ENCODE measurements around the gene SAMD10. TPM values are rescaled to one million over a fixed set of nuclear protein-coding genes. Genes with fewer than 3 reads are reported as not detected.

Gene SAMD10
- total and polyA plus RNA-seq, 8 donors = 1.3 to 7.3 (median 3.6) TPM

- ATAC-seq (no peak), FAIRE-seq (no peak), DNase-seq (no peak)
- Histone ChIP-seq H3K9me3 (no peaks in the 10 kb centered on the region), H3K36me3 (peaks cover 0 to 64% (median 28%) of the 10 kb centered on the region in 3 donors), H3K27me3 (no peaks in the 10 kb centered on the region), H3K4me3 (no peak overlapping the region), H3K27ac (no peak overlapping the region), H3K4me1 (no peaks in the 10 kb centered on the region)
- intact Hi-C loops (cut with DNase I) = no loop called here
- 91 to 95% methylated on average over 12 of the region's 12 CpGs for WGBS, 2 donors
- TF ChIP-seq CTCF (IDR thresholded peaks at IDR 0.05) = no peak
These were observed 21.5 kb upstream of the SAMD10 start for GRCh38 chr20:64000906-64001305.

- ATAC-seq (no peak), FAIRE-seq (no peak), DNase-seq (no peak)
- 87 to 88% methylated on average over 14 of the region's 14 CpGs for WGBS, 2 donors
- Histone ChIP-seq H3K4me3 (no peak overlapping the region), H3K36me3 (peaks cover 5 to 32% (median 19%) of the 10 kb centered on the region in 3 donors), H3K9me3 (no peaks in the 10 kb centered on the region), H3K27me3 (no peaks in the 10 kb centered on the region), H3K27ac (no peak overlapping the region), H3K4me1 (peaks cover 11 to 20% (median 11%) of the 10 kb centered on the region in 3 donors)
- TF ChIP-seq CTCF (IDR thresholded peaks at IDR 0.05) = no peak
- intact Hi-C loops (cut with DNase I) = no loop called here
These were observed 3.5 kb upstream of the SAMD10 start for GRCh38 chr20:63982937-63983336.

GRCh38 chr20:63980806-63981728 lies 1.6 kb upstream of the SAMD10 start, which contains the start of gene PRPF6:
TSS of gene PRPF6 (plus strand) at chr20:63981132. CDS start at chr20:63981246, 114 bp downstream.
- DNase-seq = peak; percentile 94 to 99 (median 96)
- Histone ChIP-seq H3K4me3 (peak within 1 kb of the TSS; percentile 85 to 96 (median 90)), H3K9me3 (no peaks in the 10 kb centered on the region), H3K27ac (peak within 1 kb of the TSS; percentile 76 to 83 (median 80)), H3K27me3 (no peaks in the 10 kb centered on the region), H3K36me3 (peaks cover 0 to 21% (median 16%) of the 10 kb centered on the region in 3 donors), H3K4me1 (peaks cover 11 to 20% (median 11%) of the 10 kb centered on the region in 3 donors)
- no peak for FAIRE-seq
- TF ChIP-seq CTCF (IDR thresholded peaks at IDR 0.05) = peak; percentile 51 to 79 (median 72)
- ATAC-seq = peak; percentile 89 to 95 (median 91)
- intact Hi-C loops (cut with DNase I) = no loop called here
- WGBS, 2 donors = 0 to 1% methylated on average over 74 to 75 of the region's 75 CpGs

GRCh38 chr20:63980317-63980805 lies 919 bp upstream of the SAMD10 start:
- Histone ChIP-seq H3K4me1 (peaks cover 11 to 20% (median 11%) of the 10 kb centered on the region in 3 donors), H3K27ac (peak overlapping the region; percentile 76 to 83 (median 80)), H3K4me3 (peak overlapping the region in 2 of 4 donors; percentile 85 to 96), H3K36me3 (peaks cover 0 to 14% (median 9%) of the 10 kb centered on the region in 3 donors), H3K27me3 (no peaks in the 10 kb centered on the region), H3K9me3 (no peaks in the 10 kb centered on the region)
- DNase-seq (no peak), FAIRE-seq (no peak), ATAC-seq (peak; percentile 16 to 31 (median 20))
- 71 to 77% methylated on average over 15 of the region's 15 CpGs for WGBS, 2 donors
- intact Hi-C loops (cut with DNase I) = no loop called here
- TF ChIP-seq CTCF (IDR thresholded peaks at IDR 0.05) = no peak
